K562 (cell line): ENCODE results near the gene FPR1. TPM values are rescaled to one million over a fixed set of nuclear protein-coding genes. Genes with fewer than 3 reads are reported as not detected.

ENCODE experiments used
- BRD9 ChIP-seq: fragments of 450-650 bp; IDR thresholded peaks from 2 replicates; pipeline ENCODE4 v1.6.1; 2018; ENCODE audit warnings: low read depth; ENCODE audit not compliant: partially characterized antibody
- EWSR1 ChIP-seq: fragments of 450-650 bp; IDR thresholded peaks from 2 replicates; pipeline ENCODE4 v1.6.1; 2018; ENCODE audit warnings: borderline replicate concordance, mild to moderate bottlenecking, low read depth, moderate library complexity; ENCODE audit not compliant: partially characterized antibody
- FOSL1 ChIP-seq: fragments of 200-800 bp; sonication (Bioruptor generic); conservative IDR thresholded peaks from 2 replicates; pipeline ENCODE4 v1.6.1; 2016; ENCODE audit warnings: missing genetic modification characterization, missing compliant biosample characterization
- GATAD2A ChIP-seq: fragments of 450-650 bp; IDR thresholded peaks from 2 replicates; pipeline ENCODE4 v1.6.1; 2017
- NBN ChIP-seq: fragments of 450-650 bp; IDR thresholded peaks from 2 replicates; pipeline ENCODE4 v1.6.1; 2016; ENCODE audit warnings: low read depth, mild to moderate bottlenecking
- NFRKB ChIP-seq: fragments of 450-650 bp; IDR thresholded peaks from 2 replicates; pipeline ENCODE4 v1.6.1; 2016; ENCODE audit warnings: low read depth
- ZNF408 ChIP-seq: fragments of 250-450 bp; sonication (Bioruptor Pico); IDR thresholded peaks from 2 replicates; pipeline ENCODE4 v1.4.0; 2020; ENCODE audit warnings: low read depth, mild to moderate bottlenecking, moderate library complexity
- polyA plus RNA-seq, 8 experiments: library from polyadenylated mRNA; depleted of rRNA in 4 of 8; stranded (reverse) in 5 of 8; unstranded in 3 of 8; fragments of >200 nt; fragmentation: Nextera tagmentation in 2 of 8; fragmentation: Illumina TruSeq in 1 of 8; extraction: Ambion mirVana in 2 of 8; extraction: Trizol in 1 of 8; gene quantifications; 2 replicates each; pipeline versions ENCODE4 v1.2.1 to v1.2.3, GENCODE V29; 2011 to 2014; ENCODE audit warnings: inconsistent platforms in 1 of 8, missing spikeins in 1 of 8
- total RNA-seq, 7 experiments: library from RNA; depleted of rRNA in 6 of 7; stranded (reverse); fragments of >200 nt in 6 of 7; fragmentation: Illumina TruSeq in 2 of 7; extraction: Trizol in 2 of 7; gene quantifications; 2 replicates each; pipeline versions ENCODE4 v1.2.1 to v1.2.3, GENCODE V29; 2011 to 2021; ENCODE audit warnings: low replicate concordance in 1 of 7
- TF ChIP-seq, protein P1 (sequence below): fragments of 450-650 bp; IDR thresholded peaks from 2 replicates; pipeline ENCODE4 v1.7.1; 2018; ENCODE audit warnings: mild to moderate bottlenecking, low read depth; ENCODE audit not compliant: partially characterized antibody
- TF ChIP-seq, protein P2 (sequence below): fragments of 150-350 bp; IDR thresholded peaks from 2 replicates; pipeline ENCODE4 v1.6.1; 2014; ENCODE audit warnings: low read depth, mild to moderate bottlenecking, low read length, borderline replicate concordance
- TF ChIP-seq, protein P3 (sequence below): fragments of 450-650 bp; IDR thresholded peaks from 2 replicates; pipeline ENCODE4 v1.6.1; 2016; ENCODE audit warnings: mild to moderate bottlenecking, moderate library complexity

Gene FPR1
- total and polyA plus RNA-seq, 9 of the 15 experiments (the other 6 are each of a cell fraction or from before 2014, with no cell fraction given): 0.06 to 0.25 (median 0.14) TPM; not detected in 4

DNA sequence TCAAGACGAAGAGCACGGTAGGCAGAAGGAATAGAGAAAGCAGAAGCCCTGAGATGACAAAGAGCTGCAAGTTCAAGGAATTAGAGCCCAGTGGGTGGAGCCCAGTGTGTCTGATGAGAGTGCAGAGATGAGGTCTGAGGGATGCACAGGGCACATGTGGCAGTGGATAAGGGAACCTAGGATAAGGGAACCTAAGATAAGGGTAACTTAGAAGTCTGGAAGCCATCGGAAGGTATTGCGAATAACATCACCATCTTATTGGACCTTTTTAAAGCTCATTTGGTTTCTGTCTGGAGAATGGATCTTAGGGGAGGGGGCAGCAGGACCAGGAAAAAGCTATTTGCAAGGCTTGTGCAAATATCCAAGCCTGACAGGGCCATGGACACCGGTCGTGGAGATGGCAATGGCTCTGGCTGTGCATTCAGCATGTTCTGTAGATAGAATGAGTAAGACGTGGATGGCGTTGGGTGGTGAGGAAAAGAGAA is 44.6 kb upstream of the FPR1 start (continued):
- TF ChIP-seq, protein P1, sequence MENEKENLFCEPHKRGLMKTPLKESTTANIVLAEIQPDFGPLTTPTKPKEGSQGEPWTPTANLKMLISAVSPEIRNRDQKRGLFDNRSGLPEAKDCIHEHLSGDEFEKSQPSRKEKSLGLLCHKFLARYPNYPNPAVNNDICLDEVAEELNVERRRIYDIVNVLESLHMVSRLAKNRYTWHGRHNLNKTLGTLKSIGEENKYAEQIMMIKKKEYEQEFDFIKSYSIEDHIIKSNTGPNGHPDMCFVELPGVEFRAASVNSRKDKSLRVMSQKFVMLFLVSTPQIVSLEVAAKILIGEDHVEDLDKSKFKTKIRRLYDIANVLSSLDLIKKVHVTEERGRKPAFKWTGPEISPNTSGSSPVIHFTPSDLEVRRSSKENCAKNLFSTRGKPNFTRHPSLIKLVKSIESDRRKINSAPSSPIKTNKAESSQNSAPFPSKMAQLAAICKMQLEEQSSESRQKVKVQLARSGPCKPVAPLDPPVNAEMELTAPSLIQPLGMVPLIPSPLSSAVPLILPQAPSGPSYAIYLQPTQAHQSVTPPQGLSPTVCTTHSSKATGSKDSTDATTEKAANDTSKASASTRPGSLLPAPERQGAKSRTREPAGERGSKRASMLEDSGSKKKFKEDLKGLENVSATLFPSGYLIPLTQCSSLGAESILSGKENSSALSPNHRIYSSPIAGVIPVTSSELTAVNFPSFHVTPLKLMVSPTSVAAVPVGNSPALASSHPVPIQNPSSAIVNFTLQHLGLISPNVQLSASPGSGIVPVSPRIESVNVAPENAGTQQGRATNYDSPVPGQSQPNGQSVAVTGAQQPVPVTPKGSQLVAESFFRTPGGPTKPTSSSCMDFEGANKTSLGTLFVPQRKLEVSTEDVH: no peak
- TF ChIP-seq BRD9: peak; percentile 74
- TF ChIP-seq NBN: peak; percentile 43; the same call in 1 of the 2 replicates
- TF ChIP-seq NFRKB: peak; percentile 68; the same call in 1 of the 2 replicates
- TF ChIP-seq GATAD2A: no peak
- no peak for TF ChIP-seq ZNF408 (CRISPR knock-in tag)
- TF ChIP-seq, protein P2, sequence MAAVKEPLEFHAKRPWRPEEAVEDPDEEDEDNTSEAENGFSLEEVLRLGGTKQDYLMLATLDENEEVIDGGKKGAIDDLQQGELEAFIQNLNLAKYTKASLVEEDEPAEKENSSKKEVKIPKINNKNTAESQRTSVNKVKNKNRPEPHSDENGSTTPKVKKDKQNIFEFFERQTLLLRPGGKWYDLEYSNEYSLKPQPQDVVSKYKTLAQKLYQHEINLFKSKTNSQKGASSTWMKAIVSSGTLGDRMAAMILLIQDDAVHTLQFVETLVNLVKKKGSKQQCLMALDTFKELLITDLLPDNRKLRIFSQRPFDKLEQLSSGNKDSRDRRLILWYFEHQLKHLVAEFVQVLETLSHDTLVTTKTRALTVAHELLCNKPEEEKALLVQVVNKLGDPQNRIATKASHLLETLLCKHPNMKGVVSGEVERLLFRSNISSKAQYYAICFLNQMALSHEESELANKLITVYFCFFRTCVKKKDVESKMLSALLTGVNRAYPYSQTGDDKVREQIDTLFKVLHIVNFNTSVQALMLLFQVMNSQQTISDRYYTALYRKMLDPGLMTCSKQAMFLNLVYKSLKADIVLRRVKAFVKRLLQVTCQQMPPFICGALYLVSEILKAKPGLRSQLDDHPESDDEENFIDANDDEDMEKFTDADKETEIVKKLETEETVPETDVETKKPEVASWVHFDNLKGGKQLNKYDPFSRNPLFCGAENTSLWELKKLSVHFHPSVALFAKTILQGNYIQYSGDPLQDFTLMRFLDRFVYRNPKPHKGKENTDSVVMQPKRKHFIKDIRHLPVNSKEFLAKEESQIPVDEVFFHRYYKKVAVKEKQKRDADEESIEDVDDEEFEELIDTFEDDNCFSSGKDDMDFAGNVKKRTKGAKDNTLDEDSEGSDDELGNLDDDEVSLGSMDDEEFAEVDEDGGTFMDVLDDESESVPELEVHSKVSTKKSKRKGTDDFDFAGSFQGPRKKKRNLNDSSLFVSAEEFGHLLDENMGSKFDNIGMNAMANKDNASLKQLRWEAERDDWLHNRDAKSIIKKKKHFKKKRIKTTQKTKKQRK: no peak
- peak; percentile 66 for TF ChIP-seq FOSL1
- TF ChIP-seq, protein P3, sequence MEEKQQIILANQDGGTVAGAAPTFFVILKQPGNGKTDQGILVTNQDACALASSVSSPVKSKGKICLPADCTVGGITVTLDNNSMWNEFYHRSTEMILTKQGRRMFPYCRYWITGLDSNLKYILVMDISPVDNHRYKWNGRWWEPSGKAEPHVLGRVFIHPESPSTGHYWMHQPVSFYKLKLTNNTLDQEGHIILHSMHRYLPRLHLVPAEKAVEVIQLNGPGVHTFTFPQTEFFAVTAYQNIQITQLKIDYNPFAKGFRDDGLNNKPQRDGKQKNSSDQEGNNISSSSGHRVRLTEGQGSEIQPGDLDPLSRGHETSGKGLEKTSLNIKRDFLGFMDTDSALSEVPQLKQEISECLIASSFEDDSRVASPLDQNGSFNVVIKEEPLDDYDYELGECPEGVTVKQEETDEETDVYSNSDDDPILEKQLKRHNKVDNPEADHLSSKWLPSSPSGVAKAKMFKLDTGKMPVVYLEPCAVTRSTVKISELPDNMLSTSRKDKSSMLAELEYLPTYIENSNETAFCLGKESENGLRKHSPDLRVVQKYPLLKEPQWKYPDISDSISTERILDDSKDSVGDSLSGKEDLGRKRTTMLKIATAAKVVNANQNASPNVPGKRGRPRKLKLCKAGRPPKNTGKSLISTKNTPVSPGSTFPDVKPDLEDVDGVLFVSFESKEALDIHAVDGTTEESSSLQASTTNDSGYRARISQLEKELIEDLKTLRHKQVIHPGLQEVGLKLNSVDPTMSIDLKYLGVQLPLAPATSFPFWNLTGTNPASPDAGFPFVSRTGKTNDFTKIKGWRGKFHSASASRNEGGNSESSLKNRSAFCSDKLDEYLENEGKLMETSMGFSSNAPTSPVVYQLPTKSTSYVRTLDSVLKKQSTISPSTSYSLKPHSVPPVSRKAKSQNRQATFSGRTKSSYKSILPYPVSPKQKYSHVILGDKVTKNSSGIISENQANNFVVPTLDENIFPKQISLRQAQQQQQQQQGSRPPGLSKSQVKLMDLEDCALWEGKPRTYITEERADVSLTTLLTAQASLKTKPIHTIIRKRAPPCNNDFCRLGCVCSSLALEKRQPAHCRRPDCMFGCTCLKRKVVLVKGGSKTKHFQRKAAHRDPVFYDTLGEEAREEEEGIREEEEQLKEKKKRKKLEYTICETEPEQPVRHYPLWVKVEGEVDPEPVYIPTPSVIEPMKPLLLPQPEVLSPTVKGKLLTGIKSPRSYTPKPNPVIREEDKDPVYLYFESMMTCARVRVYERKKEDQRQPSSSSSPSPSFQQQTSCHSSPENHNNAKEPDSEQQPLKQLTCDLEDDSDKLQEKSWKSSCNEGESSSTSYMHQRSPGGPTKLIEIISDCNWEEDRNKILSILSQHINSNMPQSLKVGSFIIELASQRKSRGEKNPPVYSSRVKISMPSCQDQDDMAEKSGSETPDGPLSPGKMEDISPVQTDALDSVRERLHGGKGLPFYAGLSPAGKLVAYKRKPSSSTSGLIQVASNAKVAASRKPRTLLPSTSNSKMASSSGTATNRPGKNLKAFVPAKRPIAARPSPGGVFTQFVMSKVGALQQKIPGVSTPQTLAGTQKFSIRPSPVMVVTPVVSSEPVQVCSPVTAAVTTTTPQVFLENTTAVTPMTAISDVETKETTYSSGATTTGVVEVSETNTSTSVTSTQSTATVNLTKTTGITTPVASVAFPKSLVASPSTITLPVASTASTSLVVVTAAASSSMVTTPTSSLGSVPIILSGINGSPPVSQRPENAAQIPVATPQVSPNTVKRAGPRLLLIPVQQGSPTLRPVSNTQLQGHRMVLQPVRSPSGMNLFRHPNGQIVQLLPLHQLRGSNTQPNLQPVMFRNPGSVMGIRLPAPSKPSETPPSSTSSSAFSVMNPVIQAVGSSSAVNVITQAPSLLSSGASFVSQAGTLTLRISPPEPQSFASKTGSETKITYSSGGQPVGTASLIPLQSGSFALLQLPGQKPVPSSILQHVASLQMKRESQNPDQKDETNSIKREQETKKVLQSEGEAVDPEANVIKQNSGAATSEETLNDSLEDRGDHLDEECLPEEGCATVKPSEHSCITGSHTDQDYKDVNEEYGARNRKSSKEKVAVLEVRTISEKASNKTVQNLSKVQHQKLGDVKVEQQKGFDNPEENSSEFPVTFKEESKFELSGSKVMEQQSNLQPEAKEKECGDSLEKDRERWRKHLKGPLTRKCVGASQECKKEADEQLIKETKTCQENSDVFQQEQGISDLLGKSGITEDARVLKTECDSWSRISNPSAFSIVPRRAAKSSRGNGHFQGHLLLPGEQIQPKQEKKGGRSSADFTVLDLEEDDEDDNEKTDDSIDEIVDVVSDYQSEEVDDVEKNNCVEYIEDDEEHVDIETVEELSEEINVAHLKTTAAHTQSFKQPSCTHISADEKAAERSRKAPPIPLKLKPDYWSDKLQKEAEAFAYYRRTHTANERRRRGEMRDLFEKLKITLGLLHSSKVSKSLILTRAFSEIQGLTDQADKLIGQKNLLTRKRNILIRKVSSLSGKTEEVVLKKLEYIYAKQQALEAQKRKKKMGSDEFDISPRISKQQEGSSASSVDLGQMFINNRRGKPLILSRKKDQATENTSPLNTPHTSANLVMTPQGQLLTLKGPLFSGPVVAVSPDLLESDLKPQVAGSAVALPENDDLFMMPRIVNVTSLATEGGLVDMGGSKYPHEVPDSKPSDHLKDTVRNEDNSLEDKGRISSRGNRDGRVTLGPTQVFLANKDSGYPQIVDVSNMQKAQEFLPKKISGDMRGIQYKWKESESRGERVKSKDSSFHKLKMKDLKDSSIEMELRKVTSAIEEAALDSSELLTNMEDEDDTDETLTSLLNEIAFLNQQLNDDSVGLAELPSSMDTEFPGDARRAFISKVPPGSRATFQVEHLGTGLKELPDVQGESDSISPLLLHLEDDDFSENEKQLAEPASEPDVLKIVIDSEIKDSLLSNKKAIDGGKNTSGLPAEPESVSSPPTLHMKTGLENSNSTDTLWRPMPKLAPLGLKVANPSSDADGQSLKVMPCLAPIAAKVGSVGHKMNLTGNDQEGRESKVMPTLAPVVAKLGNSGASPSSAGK: peak; percentile 38; the same call in 1 of the 2 replicates
- no peak for TF ChIP-seq EWSR1
